Uterus (tissue), 2 donors: ENCODE measurements around the gene ZNF26.

ENCODE experiments used
- POLR2A ChIP-seq, 2 donors: fragments of 450-650 bp; IDR thresholded peaks; one replicate each; pipeline ENCODE4 v1.6.1; 2016; ENCODE audit warnings: antibody characterized with exemption in 2 of 2, mild to moderate bottlenecking in 1 of 2, moderate library complexity in 1 of 2
- TF ChIP-seq, protein P1 (sequence below), 4 experiments: fragments of 200-600 bp in 2 of 4; fragments of 450-650 bp in 2 of 4; sonication (generic) in 2 of 4; IDR thresholded peaks; one replicate each; pipeline ENCODE4 v1.5.1; 2016 to 2019; ENCODE audit warnings: antibody characterized with exemption in 4 of 4, mild to moderate bottlenecking in 2 of 4, moderate library complexity in 1 of 4

DNA sequence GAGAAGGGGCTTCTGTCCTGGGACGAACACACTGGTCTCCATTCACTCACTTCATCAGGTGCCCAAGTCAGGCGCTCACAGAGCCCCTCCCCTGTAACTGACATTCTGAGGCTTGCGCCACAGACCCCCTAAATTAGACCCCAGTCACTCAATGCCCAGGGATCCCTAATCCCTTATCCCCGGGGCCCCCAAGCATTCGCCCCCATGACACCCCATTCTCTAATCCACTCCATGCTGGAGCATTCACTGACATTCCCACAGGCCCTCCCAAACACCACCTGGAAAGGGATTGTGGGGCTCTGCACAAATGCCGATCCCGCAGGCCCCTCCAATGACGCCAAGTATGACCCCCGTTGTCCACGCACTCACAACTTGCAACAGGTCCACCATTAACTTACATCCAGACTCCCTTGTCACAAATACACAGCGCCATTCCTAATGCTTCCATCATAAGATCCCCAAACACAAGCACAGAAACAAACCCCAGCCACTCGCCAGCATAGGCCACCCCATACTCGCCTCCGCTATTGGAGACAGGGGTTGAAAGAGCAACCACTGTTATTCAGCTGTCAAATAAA is 31.6 kb upstream of the ZNF26 start:
- TF ChIP-seq, protein P1, sequence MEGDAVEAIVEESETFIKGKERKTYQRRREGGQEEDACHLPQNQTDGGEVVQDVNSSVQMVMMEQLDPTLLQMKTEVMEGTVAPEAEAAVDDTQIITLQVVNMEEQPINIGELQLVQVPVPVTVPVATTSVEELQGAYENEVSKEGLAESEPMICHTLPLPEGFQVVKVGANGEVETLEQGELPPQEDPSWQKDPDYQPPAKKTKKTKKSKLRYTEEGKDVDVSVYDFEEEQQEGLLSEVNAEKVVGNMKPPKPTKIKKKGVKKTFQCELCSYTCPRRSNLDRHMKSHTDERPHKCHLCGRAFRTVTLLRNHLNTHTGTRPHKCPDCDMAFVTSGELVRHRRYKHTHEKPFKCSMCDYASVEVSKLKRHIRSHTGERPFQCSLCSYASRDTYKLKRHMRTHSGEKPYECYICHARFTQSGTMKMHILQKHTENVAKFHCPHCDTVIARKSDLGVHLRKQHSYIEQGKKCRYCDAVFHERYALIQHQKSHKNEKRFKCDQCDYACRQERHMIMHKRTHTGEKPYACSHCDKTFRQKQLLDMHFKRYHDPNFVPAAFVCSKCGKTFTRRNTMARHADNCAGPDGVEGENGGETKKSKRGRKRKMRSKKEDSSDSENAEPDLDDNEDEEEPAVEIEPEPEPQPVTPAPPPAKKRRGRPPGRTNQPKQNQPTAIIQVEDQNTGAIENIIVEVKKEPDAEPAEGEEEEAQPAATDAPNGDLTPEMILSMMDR (IDR thresholded peaks at IDR 0.05): no peak
- TF ChIP-seq POLR2A (IDR thresholded peaks at IDR 0.05): no peak
